Muscle layer of duodenum (tissue), 2 donors: Measurements from ENCODE around the gene ACOX3.

Experiments used
- H3K27ac ChIP-seq: one replicate; pipeline ENCODE4 v1.7.0; 2013; ENCODE audit warnings: mild to moderate bottlenecking, low read length
- H3K27me3 ChIP-seq: one replicate; pipeline ENCODE4 v1.7.0; 2013; ENCODE audit warnings: low read depth, mild to moderate bottlenecking, control low read depth, low read length
- H3K36me3 ChIP-seq, 2 donors: one replicate each; pipeline ENCODE4 v1.7.0; 2013; ENCODE audit warnings: low read length in 2 of 2, control low read depth in 1 of 2, mild to moderate bottlenecking in 1 of 2; ENCODE audit not compliant: insufficient read depth in 2 of 2, control insufficient read depth in 1 of 2
- H3K4me1 ChIP-seq, 2 donors: one replicate each; pipeline ENCODE4 v1.7.0; 2013; ENCODE audit warnings: low read length in 2 of 2, mild to moderate bottlenecking in 2 of 2, control low read depth in 1 of 2, moderate library complexity in 1 of 2; ENCODE audit not compliant: insufficient read depth in 2 of 2, control insufficient read depth in 1 of 2
- H3K4me3 ChIP-seq, 2 donors: one replicate each; pipeline ENCODE4 v1.7.0; 2013; ENCODE audit warnings: low read length in 2 of 2, low read depth in 1 of 2, mild to moderate bottlenecking in 1 of 2
- H3K9me3 ChIP-seq, 2 donors: one replicate each; pipeline ENCODE4 v1.7.0; 2013; ENCODE audit warnings: low read length in 2 of 2, control low read depth in 1 of 2, mild to moderate bottlenecking in 1 of 2; ENCODE audit not compliant: control insufficient read depth in 1 of 2
- donor health status: healthy.

ACOX3 gene

DNA sequence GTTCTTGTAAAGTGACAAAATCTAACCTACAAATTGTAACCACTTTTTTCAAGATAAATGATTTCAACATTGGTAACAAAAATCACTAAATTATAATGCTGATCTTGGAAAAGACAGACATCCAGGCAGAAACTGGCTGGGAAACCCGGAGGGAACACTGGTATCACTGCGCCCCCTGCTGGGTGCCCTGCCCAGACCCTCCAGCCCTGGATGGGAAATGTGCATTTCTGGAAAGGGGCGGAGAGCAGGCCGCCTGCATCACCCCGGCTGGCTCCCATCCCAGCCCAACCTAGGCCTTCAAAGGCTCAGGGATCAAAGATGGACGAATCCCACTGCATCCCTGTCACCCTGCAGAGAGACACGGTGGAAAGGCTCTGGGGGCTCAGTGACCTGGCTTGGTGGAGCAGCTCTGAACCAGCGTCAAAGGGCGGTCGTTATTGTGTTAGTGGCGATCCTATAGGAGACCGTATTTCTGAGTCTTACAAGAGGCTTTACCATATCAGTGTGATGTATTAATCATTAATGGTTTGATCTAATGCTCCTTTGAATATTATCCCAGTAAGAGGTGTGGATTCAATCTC lies 37.3 kb downstream of the ACOX3 start:
- Histone ChIP-seq H3K27ac (no peak overlapping the region), H3K9me3 (no peaks in the 10 kb centered on the region), H3K36me3 (peaks cover 29 to 35% of the 10 kb centered on the region in 2 donors), H3K27me3 (no peaks in the 10 kb centered on the region), H3K4me3 (no peak overlapping the region), H3K4me1 (peaks cover 0 to 20% of the 10 kb centered on the region in 2 donors)

GRCh38 chr4:8402640-8403039 lies 37.9 kb downstream of the ACOX3 start:
- Histone ChIP-seq H3K4me3 (no peak overlapping the region), H3K27me3 (no peaks in the 10 kb centered on the region), H3K4me1 (peaks cover 0 to 20% of the 10 kb centered on the region in 2 donors), H3K27ac (no peak overlapping the region), H3K36me3 (peaks cover 30 to 34% of the 10 kb centered on the region in 2 donors), H3K9me3 (no peaks in the 10 kb centered on the region)

GRCh38 chr4:8402181-8402597 lies 38.3 kb downstream of the ACOX3 start:
- no peak overlapping the region for H3K27ac ChIP-seq
- H3K4me1 ChIP-seq: peaks cover 0 to 20% of the 10 kb centered on the region in 2 donors
- no peaks in the 10 kb centered on the region for H3K9me3 ChIP-seq
- H3K4me3 ChIP-seq: no peak overlapping the region
- H3K27me3 ChIP-seq: no peaks in the 10 kb centered on the region
- peaks cover 30 to 35% of the 10 kb centered on the region in 2 donors for H3K36me3 ChIP-seq

- H3K27ac ChIP-seq: no peak overlapping the region
- H3K36me3 ChIP-seq: peaks cover 30 to 40% of the 10 kb centered on the region in 2 donors
These were observed 38.9 kb downstream of the ACOX3 start for GRCh38 chr4:8401665-8402064.

DNA sequence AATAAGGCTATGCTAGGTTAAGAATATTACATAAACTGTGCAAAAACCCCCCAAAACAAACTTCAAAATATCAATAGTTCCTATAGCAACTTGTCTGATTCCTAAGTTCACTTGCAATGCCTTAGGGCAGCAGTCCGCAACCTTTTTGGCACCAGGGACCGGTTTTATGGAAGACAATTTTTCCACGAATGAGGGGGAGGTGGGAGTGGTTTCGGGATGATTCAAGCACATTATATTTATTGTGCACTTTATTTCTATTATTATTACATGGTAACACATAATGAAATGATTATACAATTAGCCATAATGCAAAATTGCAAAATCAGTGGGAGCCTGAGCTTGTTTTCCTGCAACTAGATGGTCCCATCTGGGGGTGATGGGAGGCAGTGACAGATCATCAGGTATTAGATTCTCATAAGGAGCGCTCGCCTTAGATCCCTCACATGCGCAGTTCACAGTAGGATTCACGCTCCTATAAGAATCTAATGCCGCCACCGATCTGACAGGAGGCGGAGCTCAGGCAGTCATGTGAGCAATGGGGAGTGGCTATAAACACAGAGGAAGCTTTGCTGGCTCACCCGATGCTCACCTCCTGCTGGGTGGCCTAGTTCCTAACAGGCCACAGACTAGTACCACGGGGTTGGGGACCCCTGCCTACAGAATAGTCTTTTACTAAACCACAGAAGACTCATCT lies 39.7 kb downstream of the ACOX3 start:
- Histone ChIP-seq H3K9me3 (no peaks in the 10 kb centered on the region), H3K4me3 (no peak overlapping the region), H3K27ac (no peak overlapping the region), H3K27me3 (no peaks in the 10 kb centered on the region), H3K36me3 (peaks cover 27 to 42% of the 10 kb centered on the region in 2 donors), H3K4me1 (peaks cover 0 to 20% of the 10 kb centered on the region in 2 donors)

More at GRCh38 chr4:8401665-8402064, 38.9 kb downstream of the ACOX3 start:
- Histone ChIP-seq H3K27me3 (no peaks in the 10 kb centered on the region), H3K4me3 (no peak overlapping the region), H3K9me3 (no peaks in the 10 kb centered on the region), H3K4me1 (peaks cover 0 to 20% of the 10 kb centered on the region in 2 donors)

DNA sequence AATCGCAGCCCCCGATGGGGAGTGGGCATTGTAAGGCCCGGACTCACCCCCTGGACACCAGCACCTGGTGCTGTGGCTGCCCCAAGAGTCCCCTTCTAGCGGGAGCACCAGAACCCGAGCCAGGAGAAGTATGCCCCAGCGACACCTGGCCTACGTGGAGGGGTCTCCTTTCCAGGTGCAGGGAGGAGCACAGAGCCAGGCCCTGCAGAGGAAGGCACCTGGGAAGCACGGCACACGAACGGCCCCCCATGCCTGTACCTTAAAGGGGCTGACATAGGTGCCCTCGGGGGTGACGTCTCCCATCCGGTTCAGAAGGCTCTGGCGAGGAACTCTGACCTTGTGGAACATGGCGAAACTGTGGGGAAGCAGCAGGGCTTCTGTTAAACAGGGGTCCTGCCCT lies 41.2 kb downstream of the ACOX3 start:
- Histone ChIP-seq H3K36me3 (peaks cover 15 to 34% of the 10 kb centered on the region in 2 donors), H3K27ac (no peak overlapping the region), H3K27me3 (no peaks in the 10 kb centered on the region), H3K9me3 (no peaks in the 10 kb centered on the region), H3K4me1 (peaks cover 6 to 27% of the 10 kb centered on the region in 2 donors), H3K4me3 (no peak overlapping the region)

- H3K9me3 ChIP-seq: no peaks in the 10 kb centered on the region
- no peak overlapping the region for H3K4me3 ChIP-seq
- H3K27ac ChIP-seq: no peak overlapping the region
- H3K27me3 ChIP-seq: no peaks in the 10 kb centered on the region
- H3K36me3 ChIP-seq: peaks cover 12 to 38% of the 10 kb centered on the region in 2 donors
- peaks cover 11 to 33% of the 10 kb centered on the region in 2 donors for H3K4me1 ChIP-seq
These were observed 42.2 kb downstream of the ACOX3 start for GRCh38 chr4:8398347-8398746.

GRCh38 chr4:8396762-8397406 lies 43.6 kb downstream of the ACOX3 start:
- H3K4me3 ChIP-seq: no peak overlapping the region
- peaks cover 16 to 35% of the 10 kb centered on the region in 2 donors for H3K4me1 ChIP-seq
- no peak overlapping the region for H3K27ac ChIP-seq
- H3K27me3 ChIP-seq: no peaks in the 10 kb centered on the region
- H3K9me3 ChIP-seq: no peaks in the 10 kb centered on the region
- H3K36me3 ChIP-seq: peaks cover 12 to 44% of the 10 kb centered on the region in 2 donors

GRCh38 chr4:8395504-8396296 lies 44.8 kb downstream of the ACOX3 start:
- peaks cover 16 to 32% of the 10 kb centered on the region in 2 donors for H3K4me1 ChIP-seq
- H3K27me3 ChIP-seq: no peaks in the 10 kb centered on the region
- no peak overlapping the region for H3K27ac ChIP-seq
- H3K36me3 ChIP-seq: peaks cover 12 to 44% of the 10 kb centered on the region in 2 donors
- no peaks in the 10 kb centered on the region for H3K9me3 ChIP-seq
- no peak overlapping the region for H3K4me3 ChIP-seq

DNA sequence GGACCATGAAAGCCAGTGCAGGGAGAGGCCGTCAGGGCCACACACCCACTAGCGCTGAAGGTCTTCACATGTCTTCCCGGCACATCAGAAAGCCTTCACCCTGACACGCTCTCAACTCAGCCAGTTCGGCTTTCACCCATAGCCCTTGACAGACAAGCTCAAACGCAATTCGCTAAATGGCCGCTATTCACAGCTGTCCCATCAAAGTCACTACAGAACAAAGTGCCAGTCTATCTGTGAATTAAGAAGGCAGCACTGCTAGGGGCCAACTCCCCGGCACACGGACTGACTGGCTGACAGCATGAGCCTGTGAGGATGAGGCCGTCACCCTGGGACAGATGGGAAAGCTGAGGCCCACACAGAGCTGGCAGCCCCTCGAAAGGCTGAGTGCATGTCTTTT lies 45.7 kb downstream of the ACOX3 start:
- Histone ChIP-seq H3K36me3 (peaks cover 12 to 49% of the 10 kb centered on the region in 2 donors), H3K4me3 (no peak overlapping the region), H3K27ac (no peak overlapping the region), H3K9me3 (no peaks in the 10 kb centered on the region), H3K4me1 (peaks cover 16 to 32% of the 10 kb centered on the region in 2 donors), H3K27me3 (no peaks in the 10 kb centered on the region)

GRCh38 chr4:8394061-8394519 lies 46.4 kb downstream of the ACOX3 start:
- peaks cover 10 to 48% of the 10 kb centered on the region in 2 donors for H3K36me3 ChIP-seq
- no peak overlapping the region for H3K4me3 ChIP-seq
- peak overlapping the region; percentile 47 for H3K27ac ChIP-seq
- no peaks in the 10 kb centered on the region for H3K9me3 ChIP-seq
- H3K27me3 ChIP-seq: no peaks in the 10 kb centered on the region
- H3K4me1 ChIP-seq: peaks cover 16 to 32% of the 10 kb centered on the region in 2 donors
